ENCODE measurements around the gene WASL.
A peak's percentile ranks its signal among the peaks of the same experiment; 100 is the strongest.

The WASL gene

DNA sequence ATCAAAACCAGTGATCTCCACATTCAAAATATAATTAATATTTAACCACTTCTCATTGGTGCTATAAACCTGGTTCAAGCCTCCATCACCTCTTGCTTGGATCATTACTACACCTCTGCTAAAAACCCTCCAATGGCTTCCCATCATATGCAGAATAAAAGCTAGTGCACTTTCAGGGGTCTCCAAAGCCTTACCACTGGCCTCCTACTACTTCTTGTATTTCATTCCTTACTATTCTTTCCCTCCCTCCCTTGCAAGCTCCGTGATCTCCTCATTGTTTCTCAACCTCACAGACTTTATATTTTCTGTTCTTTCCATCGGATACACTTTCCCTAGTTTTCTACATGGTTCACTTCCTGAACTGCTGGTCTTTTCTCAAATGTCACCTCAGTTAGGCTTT, 61.6 kb downstream of the WASL start:
- no peak for DNase-seq

- no peak for DNase-seq
These were observed 66.1 kb downstream of the WASL start for GRCh38 chr7:123682690-123683089.

- no peak for DNase-seq
These were observed 67.2 kb downstream of the WASL start for GRCh38 chr7:123681561-123681960.

- no peak for DNase-seq
These were observed 68.2 kb downstream of the WASL start for GRCh38 chr7:123680580-123680979.

- no peak for DNase-seq
These were observed 69.2 kb downstream of the WASL start for GRCh38 chr7:123679614-123680013.

- no peak for DNase-seq
These were observed 71.6 kb downstream of the WASL start for GRCh38 chr7:123677061-123677715.

GRCh38 chr7:123675181-123675473, 73.7 kb downstream of the WASL start:
- no peak for DNase-seq

- DNase-seq = no peak
These were observed 74.2 kb downstream of the WASL start for GRCh38 chr7:123674399-123675180.

GRCh38 chr7:123673752-123674398, 74.9 kb downstream of the WASL start:
- no peak for DNase-seq

DNA sequence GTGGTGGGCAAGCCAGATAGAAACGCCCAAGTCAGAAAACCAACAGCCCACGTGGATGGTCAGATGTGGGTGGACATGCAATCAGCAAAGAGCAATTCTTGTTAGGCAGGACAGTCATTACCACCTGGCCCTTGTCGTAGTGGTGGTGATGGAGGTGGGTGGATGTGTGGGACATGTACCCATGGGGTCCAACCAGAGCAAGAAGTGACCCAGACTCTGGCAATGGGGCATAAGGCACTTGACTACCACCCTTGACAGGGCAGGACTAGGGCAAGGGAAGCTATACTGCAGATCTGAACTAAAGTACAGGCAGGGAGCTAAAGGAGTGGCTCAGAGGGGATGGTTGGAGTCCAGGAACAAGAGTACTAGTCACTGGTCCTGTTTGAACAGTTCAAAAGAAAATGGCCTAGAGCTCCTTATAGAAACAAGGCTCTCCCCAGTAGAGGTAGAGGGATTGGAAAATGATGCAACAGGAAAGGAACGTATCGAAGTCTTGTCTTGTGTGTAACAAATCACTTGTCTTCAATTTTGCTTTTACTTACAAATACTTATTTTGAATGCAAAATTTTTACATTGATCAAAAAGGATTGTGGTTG, 75.6 kb downstream of the WASL start:
- no peak for DNase-seq

DNA sequence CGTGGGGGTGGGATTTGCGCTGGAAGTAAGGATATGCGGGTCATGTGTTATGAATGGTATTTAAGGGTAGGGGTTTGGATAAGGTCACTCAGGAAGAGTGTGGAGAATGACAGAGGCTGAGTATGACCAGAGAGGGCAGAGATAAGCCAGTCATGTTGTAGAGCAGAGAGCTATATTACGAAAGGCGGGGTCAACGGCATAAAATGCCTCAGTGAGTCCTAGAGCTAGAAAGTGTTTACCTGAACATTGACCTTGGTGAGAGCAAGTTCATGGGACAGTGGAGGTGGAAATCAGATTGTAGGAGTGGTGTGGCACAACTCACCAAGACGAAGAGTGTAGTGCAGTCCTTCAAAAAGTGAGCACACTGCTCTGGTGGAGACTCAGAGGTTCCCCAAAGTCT, 79.3 kb downstream of the WASL start:
- DNase-seq = no peak

- DNase-seq = peak; percentile 53
These were observed 82.3 kb downstream of the WASL start for GRCh38 chr7:123666492-123666891.

DNA sequence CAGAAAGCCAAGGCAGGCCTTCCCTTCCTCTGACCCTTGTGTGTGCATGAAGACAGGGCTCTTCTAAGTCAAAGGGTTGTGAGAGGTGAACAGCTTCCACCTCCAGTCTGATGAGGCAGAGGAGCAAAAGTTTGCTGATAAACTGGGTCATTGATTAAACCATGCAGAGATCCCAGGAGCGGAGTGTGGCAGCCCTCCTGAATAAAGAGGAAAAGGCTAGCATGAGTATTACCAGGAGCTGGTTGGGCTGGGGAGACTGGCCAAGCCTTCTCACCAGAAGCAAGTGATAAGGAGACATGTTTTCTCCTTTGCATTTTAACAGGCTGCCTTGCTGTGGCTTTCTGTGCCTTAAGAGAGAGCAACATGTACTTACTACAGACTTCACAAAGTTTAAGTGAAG, 82.9 kb downstream of the WASL start:
- DNase-seq = no peak

DNA sequence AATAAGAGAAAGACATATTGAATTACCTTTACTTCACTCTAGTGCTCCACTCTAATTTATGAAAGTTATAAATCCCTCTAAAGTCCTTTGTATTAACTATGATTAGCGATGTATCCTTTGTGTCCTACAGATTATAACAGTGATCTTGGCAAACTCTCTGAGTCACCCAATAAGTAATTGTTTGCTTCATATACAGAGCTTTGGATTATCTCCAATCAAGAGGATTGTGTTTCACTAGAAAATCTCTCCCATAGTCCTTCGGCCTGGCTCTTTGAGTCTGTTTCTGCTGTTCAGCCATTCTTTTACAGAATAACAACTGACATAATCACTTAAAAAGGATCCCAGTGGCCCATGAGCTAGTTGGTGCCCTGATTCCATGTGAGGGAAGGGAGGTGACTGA, 83.6 kb downstream of the WASL start:
- DNase-seq = no peak

DNA sequence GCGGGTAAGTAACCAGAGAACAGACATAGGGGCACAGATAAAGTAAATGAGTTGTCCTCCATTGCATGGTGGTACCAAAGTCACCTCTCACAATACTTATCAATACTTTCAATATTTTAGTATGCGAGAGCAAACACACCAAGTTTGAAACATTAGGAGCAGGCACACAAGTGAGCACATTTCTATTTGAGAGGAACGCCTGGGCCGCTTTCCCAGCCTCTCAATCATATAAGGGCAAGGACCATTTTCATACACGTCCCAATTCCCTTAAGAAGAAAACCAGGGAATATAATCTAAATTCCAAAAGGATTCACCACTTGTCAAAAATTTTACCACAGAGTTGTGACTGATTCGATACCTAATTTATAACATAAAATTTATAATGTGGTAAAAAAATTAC, 85.6 kb downstream of the WASL start:
- DNase-seq = no peak

- no peak for DNase-seq
These were observed 86.0 kb downstream of the WASL start for GRCh38 chr7:123662755-123663154.

DNA sequence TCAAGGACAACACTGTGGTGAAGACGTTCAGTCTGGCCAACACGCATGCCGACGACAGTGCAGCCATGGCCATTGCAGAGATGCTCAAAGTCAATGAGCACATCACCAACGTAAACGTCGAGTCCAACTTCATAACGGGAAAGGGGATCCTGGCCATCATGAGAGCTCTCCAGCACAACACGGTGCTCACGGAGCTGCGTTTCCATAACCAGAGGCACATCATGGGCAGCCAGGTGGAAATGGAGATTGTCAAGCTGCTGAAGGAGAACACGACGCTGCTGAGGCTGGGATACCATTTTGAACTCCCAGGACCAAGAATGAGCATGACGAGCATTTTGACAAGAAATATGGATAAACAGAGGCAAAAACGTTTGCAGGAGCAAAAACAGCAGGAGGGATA, 86.5 kb downstream of the WASL start:
- DNase-seq = no peak

DNA sequence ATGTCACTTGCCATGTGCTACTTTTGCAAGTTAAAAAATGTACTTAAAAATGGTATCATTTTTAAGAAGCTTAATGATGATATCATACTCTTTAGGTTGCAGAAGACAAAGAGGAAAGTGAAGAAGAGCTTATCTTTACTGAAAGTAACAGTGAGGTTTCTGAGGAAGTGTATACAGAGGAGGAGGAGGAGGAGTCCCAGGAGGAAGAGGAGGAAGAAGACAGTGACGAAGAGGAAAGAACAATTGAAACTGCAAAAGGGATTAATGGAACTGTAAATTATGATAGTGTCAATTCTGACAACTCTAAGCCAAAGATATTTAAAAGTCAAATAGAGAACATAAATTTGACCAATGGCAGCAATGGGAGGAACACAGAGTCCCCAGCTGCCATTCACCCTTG, 87.0 kb downstream of the WASL start:
- no peak for DNase-seq

GRCh38 chr7:123660514-123661354, 88.1 kb downstream of the WASL start:
- peak; percentile 35 for DNase-seq

DNA sequence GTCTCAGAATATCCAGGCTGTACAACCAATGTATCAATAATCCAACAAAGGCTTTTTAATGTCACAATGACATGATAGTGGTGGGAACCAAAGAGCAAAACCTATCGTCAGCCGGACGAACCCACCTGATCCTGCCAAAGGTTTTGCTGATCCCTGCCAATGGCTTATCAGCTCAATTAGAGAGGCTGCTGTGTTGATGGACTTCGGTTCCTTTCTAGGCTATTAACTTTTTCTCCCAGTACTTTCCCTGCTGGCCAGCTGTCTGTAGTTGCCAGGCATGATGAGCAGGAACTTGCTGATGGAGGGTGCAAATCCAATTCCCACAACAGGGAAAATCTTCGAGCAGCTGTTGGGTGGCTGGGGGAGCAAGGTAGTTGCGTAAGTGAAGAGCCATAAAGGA, 90.8 kb downstream of the WASL start:
- DNase-seq = no peak

DNA sequence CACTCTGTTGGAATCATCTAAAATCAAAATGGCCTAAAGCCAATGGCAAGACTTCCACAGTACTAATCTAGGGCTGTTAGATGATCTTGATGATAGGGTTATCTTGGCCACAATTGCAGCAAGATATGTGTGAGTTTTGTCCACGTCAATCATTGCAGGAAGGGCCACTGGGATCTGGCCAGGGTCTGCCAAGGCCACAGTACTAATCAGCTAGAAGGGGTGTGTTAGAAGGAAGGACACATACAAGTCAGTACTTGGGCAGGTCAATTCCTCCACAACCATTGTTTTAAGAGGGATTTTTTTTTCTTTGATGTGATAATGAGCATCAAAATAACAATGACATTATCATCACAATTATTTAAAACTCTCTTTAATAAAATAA, 91.5 kb downstream of the WASL start:
- DNase-seq = no peak

DNA sequence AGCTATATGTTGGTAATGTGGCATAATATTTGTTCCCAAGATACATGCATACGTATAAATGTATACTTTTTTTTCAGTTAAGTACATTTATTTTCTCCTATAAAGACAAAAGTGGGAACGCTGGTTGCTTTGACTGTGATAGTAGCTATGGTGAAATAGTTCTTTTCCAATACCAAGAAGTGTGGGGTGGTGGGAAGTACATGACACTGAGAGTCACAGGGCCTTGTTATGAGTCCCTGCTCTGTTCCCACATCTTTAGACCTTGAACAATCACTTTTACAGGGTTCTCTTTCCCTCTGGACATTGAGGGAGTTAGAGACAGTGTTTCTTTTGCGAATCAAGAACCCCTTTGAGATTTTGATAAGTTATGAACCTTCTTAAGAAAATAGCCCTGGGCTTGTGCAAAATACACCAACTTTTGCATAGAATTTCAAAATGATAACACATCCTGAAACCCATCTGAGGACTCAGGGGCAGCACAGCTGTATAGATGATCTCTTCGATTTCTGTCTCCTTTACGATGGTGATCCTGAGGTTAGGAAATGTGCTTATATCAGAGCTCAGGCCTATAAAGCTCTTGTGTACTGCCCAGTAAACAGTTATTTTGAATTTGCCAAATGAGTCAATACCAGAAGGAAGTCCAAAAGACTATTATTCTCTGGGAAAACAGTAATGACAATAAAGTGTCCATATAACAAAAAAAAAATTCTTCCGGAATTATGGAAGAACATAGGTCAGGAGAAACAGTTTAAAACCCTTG, 92.1 kb downstream of the WASL start:
- DNase-seq = no peak

All from NCI-H146 (cell line).